Parathyroid adenoma (tissue), 2 donors: ENCODE results near the gene SOBP.

Source experiments
- H2AFZ ChIP-seq: fragments of 300-600 bp; sonication (generic); one replicate; pipeline ENCODE4 v1.7.0; 2017; ENCODE audit warnings: antibody characterized with exemption, mild to moderate bottlenecking
- H3K27ac ChIP-seq: fragments of 300-600 bp; sonication (generic); one replicate; pipeline ENCODE4 v1.7.0; 2017
- H3K27me3 ChIP-seq: fragments of 300-600 bp; sonication (generic); one replicate; pipeline ENCODE4 v1.7.0; 2017; ENCODE audit warnings: low read length; ENCODE audit not compliant: control insufficient read depth, insufficient read depth
- H3K36me3 ChIP-seq: fragments of 300-600 bp; sonication (generic); one replicate; pipeline ENCODE4 v1.7.0; 2017; ENCODE audit warnings: low read length; ENCODE audit not compliant: control insufficient read depth, insufficient read depth
- H3K4me1 ChIP-seq: fragments of 300-600 bp; sonication (generic); one replicate; pipeline ENCODE4 v1.7.0; 2017; ENCODE audit warnings: control low read depth
- H3K4me2 ChIP-seq: fragments of 300-600 bp; sonication (generic); one replicate; pipeline ENCODE4 v1.7.0; 2017; ENCODE audit warnings: low read length
- H3K4me3 ChIP-seq: fragments of 300-600 bp; sonication (generic); one replicate; pipeline ENCODE4 v1.7.0; 2017; ENCODE audit warnings: low read depth, low read length
- H3K79me2 ChIP-seq: fragments of 300-600 bp; sonication (generic); one replicate; pipeline ENCODE4 v1.7.0; 2017; ENCODE audit warnings: control low read depth
- H3K9ac ChIP-seq: fragments of 300-600 bp; sonication (generic); one replicate; pipeline ENCODE4 v1.7.0; 2017; ENCODE audit warnings: mild to moderate bottlenecking
- H3K9me3 ChIP-seq: fragments of 300-600 bp; sonication (generic); one replicate; pipeline ENCODE4 v1.7.0; 2017; ENCODE audit warnings: low read length; ENCODE audit not compliant: control insufficient read depth
- TF ChIP-seq, protein P1 (sequence below): fragments of 300-600 bp; sonication (generic); IDR thresholded peaks from one replicate; pipeline ENCODE4 v1.7.0; 2017; ENCODE audit warnings: antibody characterized with exemption, mild to moderate bottlenecking
- donor health status: primary hyperparathyroidism.

Gene SOBP

DNA sequence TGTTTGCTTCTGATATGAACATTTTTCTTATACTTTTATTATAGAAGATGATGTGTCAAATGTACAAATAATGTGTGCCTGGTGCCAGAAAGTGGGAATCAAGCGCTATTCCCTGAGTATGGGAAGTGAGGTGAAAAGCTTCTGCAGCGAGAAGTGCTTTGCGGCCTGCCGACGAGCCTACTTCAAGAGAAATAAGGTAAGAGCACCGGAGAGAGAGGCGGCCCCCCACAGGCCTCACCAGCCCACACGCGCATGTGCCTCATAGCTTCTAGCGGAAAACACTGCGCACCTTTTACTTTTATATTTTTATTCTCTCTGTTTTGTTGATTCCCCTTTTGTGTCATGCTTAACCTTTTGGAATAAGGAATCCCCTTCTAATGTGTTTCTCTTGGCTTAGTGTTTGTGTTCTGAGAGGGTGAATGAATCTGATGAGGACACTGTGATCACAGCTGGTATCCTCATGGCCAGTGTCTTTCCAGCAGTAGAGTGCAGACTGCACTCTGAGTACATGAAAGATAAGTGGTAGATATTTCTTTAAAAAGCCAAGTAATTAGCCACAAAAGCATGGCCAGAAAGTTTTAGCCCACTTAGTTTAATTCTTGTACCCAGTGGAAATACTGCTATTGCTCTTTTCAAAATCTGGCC, 43.6 kb downstream of the SOBP start:
- H3K4me1 ChIP-seq = no peaks in the 10 kb centered on the region
- no peak overlapping the region for H3K4me3 ChIP-seq
- H3K9me3 ChIP-seq = no peaks in the 10 kb centered on the region
- no peak overlapping the region for H3K27ac ChIP-seq
- no peaks in the 10 kb centered on the region for H3K79me2 ChIP-seq
- no peaks in the 10 kb centered on the region for H3K27me3 ChIP-seq
- TF ChIP-seq, protein P1, sequence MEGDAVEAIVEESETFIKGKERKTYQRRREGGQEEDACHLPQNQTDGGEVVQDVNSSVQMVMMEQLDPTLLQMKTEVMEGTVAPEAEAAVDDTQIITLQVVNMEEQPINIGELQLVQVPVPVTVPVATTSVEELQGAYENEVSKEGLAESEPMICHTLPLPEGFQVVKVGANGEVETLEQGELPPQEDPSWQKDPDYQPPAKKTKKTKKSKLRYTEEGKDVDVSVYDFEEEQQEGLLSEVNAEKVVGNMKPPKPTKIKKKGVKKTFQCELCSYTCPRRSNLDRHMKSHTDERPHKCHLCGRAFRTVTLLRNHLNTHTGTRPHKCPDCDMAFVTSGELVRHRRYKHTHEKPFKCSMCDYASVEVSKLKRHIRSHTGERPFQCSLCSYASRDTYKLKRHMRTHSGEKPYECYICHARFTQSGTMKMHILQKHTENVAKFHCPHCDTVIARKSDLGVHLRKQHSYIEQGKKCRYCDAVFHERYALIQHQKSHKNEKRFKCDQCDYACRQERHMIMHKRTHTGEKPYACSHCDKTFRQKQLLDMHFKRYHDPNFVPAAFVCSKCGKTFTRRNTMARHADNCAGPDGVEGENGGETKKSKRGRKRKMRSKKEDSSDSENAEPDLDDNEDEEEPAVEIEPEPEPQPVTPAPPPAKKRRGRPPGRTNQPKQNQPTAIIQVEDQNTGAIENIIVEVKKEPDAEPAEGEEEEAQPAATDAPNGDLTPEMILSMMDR = no peak
- no peak overlapping the region for H3K9ac ChIP-seq
- H3K36me3 ChIP-seq = no peaks in the 10 kb centered on the region
- no peak overlapping the region for H3K4me2 ChIP-seq
- no peak overlapping the region for H2AFZ ChIP-seq

DNA sequence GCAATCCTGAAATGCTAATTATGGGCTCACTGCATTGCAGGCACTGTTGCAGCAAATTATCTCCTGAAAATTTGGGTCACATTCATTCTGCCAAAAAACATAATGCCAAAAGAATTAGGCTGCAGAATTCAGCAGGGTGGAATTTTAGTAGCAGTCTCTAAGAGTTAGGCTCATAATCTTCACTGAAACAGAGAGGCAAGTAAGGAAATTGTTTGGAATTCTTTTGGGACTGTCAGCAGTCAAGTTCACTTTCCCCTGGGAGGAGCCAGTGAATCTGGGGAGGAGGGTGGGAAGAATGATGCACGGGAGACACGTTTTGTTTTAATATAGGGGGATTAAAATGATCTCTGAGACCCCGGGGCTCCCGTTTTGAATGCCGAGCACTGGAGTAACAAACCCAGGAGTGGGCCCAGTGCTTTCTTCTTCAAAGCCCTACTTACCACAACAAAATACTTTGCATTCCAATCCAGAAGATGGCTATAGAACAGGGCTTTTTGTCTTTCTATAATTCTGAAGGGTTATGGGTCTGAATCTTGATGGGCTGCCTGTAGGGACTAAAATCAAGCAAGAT, 44.7 kb downstream of the SOBP start:
- no peak overlapping the region for H3K9ac ChIP-seq
- no peak overlapping the region for H3K4me2 ChIP-seq
- TF ChIP-seq, protein P1 = no peak
- H3K79me2 ChIP-seq = no peaks in the 10 kb centered on the region
- H3K27me3 ChIP-seq = no peaks in the 10 kb centered on the region
- peaks cover 2% of the 10 kb centered on the region for H3K4me1 ChIP-seq
- no peaks in the 10 kb centered on the region for H3K9me3 ChIP-seq
- no peak overlapping the region for H3K27ac ChIP-seq
- no peak overlapping the region for H3K4me3 ChIP-seq
- H3K36me3 ChIP-seq = no peaks in the 10 kb centered on the region
- no peak overlapping the region for H2AFZ ChIP-seq

DNA sequence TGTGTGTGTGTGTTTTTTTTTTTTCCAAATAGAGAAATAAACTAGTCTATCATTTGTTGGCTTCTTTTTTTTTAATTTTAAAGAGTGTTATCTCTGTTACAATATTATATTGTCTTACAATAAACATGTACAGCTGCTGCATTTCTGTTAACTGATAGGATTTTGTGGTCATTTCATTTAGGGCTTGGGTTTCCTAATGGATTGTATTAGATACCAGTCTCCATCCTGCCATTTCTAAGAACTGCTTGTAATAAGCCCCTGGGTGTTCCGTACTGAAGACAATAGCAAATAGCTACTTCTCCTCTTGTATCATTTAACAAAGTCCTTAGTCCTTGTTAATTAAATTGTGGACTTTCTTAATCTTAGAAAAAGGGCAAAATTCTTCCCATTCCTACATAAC, 45.7 kb downstream of the SOBP start:
- Histone ChIP-seq H3K4me2 (no peak overlapping the region), H3K79me2 (no peaks in the 10 kb centered on the region), H3K27me3 (no peaks in the 10 kb centered on the region), H3K27ac (no peak overlapping the region), H3K4me1 (peaks cover 5% of the 10 kb centered on the region), H3K4me3 (no peak overlapping the region), H3K36me3 (no peaks in the 10 kb centered on the region), H2AFZ (no peak overlapping the region), H3K9ac (no peak overlapping the region), H3K9me3 (no peaks in the 10 kb centered on the region)
- TF ChIP-seq, protein P1 = no peak

DNA sequence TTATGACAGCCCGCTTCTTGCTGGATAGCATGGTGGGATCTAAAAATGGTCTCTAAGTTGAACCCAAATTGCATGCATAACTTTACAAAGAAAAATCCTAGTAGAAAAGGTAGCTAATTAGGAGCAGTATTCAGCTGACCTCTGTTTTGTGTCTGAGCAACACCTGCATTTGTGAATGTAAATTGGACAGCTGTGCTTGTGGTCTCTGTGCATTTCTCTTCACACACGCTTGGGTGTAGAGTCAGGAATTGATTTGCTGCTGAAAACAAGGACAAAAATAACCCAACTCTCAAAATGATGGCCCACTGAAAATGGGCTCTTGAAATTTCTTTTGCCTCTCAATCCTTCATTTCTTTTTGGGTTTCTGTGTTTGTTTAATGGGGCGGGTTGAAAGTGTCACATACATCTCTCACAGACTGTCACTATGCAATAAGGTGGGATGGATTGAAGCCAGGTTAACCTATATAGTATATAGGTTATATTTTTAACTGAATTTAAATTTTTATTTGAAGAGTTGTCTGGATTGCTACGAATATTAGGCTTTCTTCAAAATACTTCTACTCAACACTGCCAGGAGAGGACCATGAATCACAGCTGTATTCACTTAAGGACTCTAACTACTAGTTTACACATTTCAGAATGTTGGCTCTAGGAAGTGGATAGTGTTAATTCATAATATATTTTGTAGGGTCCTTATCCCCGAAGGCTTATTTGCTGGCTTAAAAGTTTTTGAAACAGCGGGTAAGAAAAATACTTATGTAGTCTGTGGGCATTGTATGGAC, 46.5 kb downstream of the SOBP start:
- Histone ChIP-seq H3K4me3 (no peak overlapping the region), H3K4me2 (no peak overlapping the region), H3K9me3 (no peaks in the 10 kb centered on the region), H2AFZ (no peak overlapping the region), H3K79me2 (no peaks in the 10 kb centered on the region), H3K27ac (no peak overlapping the region), H3K36me3 (no peaks in the 10 kb centered on the region), H3K4me1 (peaks cover 5% of the 10 kb centered on the region), H3K27me3 (no peaks in the 10 kb centered on the region), H3K9ac (no peak overlapping the region)
- TF ChIP-seq, protein P1 = no peak
